Measurements from ENCODE around the gene SLC4A4. TPM values are rescaled to one million over a fixed set of nuclear protein-coding genes. Genes with fewer than 3 reads are reported as not detected.

SLC4A4 gene
- total and polyA plus RNA-seq, 8 donors = 84.1 to 400 (median 243) TPM

- H3K4me3 ChIP-seq = no peak overlapping the region
- DNase-seq (no peak), FAIRE-seq (no peak), ATAC-seq (no peak)
- H3K27ac ChIP-seq = no peak overlapping the region
- no peaks in the 10 kb centered on the region for H3K4me1 ChIP-seq
- TF ChIP-seq CTCF (IDR thresholded peaks at IDR 0.05) = no peak
- WGBS, 2 donors = 84 to 88% methylated on average over 3 of the region's 3 CpGs
- no peaks in the 10 kb centered on the region for H3K36me3 ChIP-seq
- no peaks in the 10 kb centered on the region for H3K27me3 ChIP-seq
- H3K9me3 ChIP-seq = no peaks in the 10 kb centered on the region
- intact Hi-C loops (cut with DNase I) = no loop called here
These were observed 277.5 kb downstream of the SLC4A4 start for GRCh38 chr4:71616168-71616811.
